Glomerular endothelial cell (primary cell): ENCODE measurements around the gene KBTBD12. TPM values are rescaled to one million over a fixed set of nuclear protein-coding genes. Genes with fewer than 3 reads are reported as not detected.

ENCODE experiments used
- DNase-seq: peaks from one replicate; pipeline ENCODE4 v3.0.0-alpha.2; 2011; ENCODE audit warnings: low read depth, low spot score; ENCODE audit errors: extremely low read depth
- total RNA-seq: library from RNA; depleted of rRNA; stranded (reverse); fragments of >200 nt; gene quantifications from 2 replicates; pipeline ENCODE4 v1.2.3, GENCODE V29; 2015

Gene KBTBD12
- total RNA-seq, 1 donor from 2014 or later: not detected

GRCh38 chr3:127949446-127950055 is 34.5 kb downstream of the KBTBD12 start:
- no peak for DNase-seq

GRCh38 chr3:127951276-127951675 is 36.2 kb downstream of the KBTBD12 start:
- DNase-seq: no peak

GRCh38 chr3:127953091-127954035 is 38.3 kb downstream of the KBTBD12 start:
- no peak for DNase-seq

- DNase-seq: no peak
Observed at GRCh38 chr3:127954640-127955039, 39.6 kb downstream of the KBTBD12 start.

GRCh38 chr3:127955728-127956127 is 40.7 kb downstream of the KBTBD12 start:
- no peak for DNase-seq

GRCh38 chr3:127959041-127959440 is 44.0 kb downstream of the KBTBD12 start:
- DNase-seq: no peak

- no peak for DNase-seq
Observed at GRCh38 chr3:127959873-127960272, 44.8 kb downstream of the KBTBD12 start.

- no peak for DNase-seq
Observed at GRCh38 chr3:127960421-127960965, 45.5 kb downstream of the KBTBD12 start.

- no peak for DNase-seq
Observed at GRCh38 chr3:127961124-127961523, 46.1 kb downstream of the KBTBD12 start.

- DNase-seq: no peak
Observed at GRCh38 chr3:127961963-127962362, 46.9 kb downstream of the KBTBD12 start.

- DNase-seq: no peak
Observed at GRCh38 chr3:127962937-127963336, 47.9 kb downstream of the KBTBD12 start.

GRCh38 chr3:127964053-127964452 is 49.0 kb downstream of the KBTBD12 start:
- no peak for DNase-seq

- DNase-seq: no peak
Observed at GRCh38 chr3:127964816-127965215, 49.8 kb downstream of the KBTBD12 start.

GRCh38 chr3:127967316-127967715 is 52.3 kb downstream of the KBTBD12 start:
- DNase-seq: no peak

- no peak for DNase-seq
Observed at GRCh38 chr3:127970966-127971592, 56.0 kb downstream of the KBTBD12 start.

GRCh38 chr3:127974226-127974625 is 59.2 kb downstream of the KBTBD12 start:
- DNase-seq: no peak

GRCh38 chr3:127975153-127976029 is 60.4 kb downstream of the KBTBD12 start:
- no peak for DNase-seq

GRCh38 chr3:127978636-127979035 is 63.6 kb downstream of the KBTBD12 start:
- DNase-seq: no peak

GRCh38 chr3:127979473-127979872 is 64.4 kb downstream of the KBTBD12 start:
- no peak for DNase-seq

- no peak for DNase-seq
Observed at GRCh38 chr3:127981097-127981496, 66.1 kb downstream of the KBTBD12 start.
